ENCODE measurements around the gene SLC38A5.
"Not testable (repeated sequence)": the region's sequence is repeated elsewhere in the genome, so short reads cannot be mapped to it uniquely, and the experiment has no call there.

Gene SLC38A5

DNA sequence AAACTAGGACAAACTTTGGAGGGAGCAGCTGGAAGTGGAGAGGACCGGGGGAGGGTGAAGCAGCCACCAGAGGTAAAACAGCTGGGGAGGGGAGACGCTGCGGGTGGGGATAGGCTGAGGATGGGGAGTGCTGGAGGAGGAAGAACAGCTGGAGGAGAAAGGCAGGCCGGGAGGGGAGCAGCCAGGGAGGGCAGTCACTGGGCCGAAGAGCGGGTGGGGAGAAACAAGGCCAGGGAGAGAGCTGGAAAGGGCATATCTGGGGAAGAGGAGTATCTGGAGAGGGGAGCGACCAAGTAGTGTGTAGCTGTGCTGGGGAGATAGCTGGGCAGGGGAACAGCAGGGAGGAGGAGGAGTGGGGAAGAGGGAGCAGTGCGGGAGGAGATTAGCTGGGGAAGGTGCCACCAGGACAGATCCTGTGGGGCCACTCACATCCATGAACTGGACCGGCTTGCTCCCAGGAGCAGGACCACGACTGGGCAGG lies 2.7 kb downstream of the SLC38A5 start:
- DNase-seq: no peak

GRCh38 chrX:48466696-48467095 lies 3.4 kb downstream of the SLC38A5 start:
- no peak for DNase-seq

DNA sequence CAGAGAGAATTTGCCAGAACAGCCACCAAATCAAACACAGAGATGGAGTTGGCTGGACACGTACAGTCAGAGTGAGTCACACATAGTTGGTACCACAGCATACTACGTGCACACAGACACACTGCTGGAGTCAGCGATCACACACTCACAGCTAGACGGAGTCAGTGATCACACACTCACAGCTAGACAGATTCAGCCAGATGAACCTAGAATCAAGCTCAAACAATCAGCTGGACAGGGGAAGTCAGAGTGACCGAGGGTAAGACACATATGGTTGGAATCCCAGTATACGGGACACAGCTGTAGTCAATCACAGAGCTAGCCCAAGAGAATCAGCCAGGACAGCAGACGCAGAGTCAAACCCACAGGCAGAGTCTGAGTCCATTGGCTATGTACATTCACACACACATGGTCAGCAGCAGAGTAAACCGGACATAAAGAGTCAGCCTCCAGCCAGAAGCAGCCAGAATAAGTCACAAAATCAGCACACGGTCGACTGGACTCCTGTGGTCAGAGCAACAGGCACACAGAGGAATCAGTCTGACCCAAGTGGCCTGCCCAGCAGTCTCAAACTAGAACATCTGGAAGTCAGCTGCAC lies 4.6 kb downstream of the SLC38A5 start:
- no peak for DNase-seq

GRCh38 chrX:48461830-48462229 lies 8.2 kb downstream of the SLC38A5 start:
- DNase-seq: no peak

GRCh38 chrX:48460606-48461005 lies 9.5 kb downstream of the SLC38A5 start:
- DNase-seq: no peak

- DNase-seq: no peak
Observed at GRCh38 chrX:48460031-48460430, 10.0 kb downstream of the SLC38A5 start.

GRCh38 chrX:48459483-48459882 lies 10.6 kb downstream of the SLC38A5 start:
- DNase-seq: no peak

DNA sequence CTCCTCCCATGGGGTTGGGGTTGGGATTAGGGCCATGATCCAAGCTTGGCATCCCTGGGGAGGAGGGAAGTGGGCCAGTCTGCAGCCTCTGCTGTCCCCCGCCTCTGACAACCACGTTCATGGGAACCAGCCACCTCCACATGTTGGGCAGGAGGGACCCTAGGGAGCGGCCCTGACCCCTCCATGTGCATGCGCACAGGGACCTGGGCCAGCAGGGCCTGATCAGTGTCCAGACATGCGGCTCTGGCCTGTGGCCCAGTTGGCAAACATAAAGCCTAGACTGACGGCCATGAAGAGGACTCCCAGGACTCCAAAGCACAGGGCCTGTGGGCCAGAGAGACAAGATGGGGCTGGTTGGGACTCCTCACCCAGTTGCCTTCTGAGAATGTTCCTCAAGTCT lies 11.3 kb downstream of the SLC38A5 start:
- no peak for DNase-seq

GRCh38 chrX:48456628-48457331 lies 13.3 kb downstream of the SLC38A5 start:
- DNase-seq: no peak

DNA sequence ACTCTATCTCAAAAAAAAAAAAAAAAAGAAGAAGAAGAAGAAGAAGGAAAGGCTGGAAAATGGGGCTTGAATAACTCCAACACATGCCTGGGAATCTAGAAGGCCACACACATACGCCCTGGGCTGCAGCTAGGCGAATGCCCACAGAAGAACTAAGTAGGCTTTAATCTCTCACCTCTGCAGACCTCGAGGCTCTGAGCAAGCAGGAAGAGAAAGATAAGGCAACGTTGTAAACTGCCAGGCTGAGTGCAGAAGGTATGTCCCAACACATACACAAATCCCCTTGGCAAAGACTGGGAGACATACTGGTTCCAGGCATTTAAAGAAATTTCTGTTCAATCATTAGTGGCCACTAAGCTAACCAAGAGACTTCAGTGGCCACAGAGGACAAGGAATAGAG lies 18.4 kb downstream of the SLC38A5 start:
- no peak for DNase-seq

GRCh38 chrX:48450076-48450475 lies 20.0 kb downstream of the SLC38A5 start:
- no peak for DNase-seq

DNA sequence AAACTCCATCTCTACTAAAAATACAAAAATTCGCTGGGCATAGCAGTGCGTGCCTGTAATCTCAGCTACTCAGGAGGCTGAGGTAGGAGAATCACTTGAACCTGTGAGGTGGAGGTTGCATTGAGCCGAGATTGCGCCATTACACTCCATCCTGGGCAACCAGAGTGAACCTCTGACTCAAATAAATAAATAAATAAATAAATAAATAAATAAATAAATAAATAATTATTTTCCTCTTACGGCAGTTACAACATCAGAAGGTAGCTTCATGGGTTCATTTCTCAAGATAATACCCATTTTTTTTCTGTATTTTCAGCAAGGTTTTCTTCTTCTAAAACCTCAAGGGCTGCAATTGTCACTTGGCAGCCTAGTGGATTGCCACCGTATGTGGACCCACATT lies 22.9 kb downstream of the SLC38A5 start:
- DNase-seq: not testable (repeated sequence)

GRCh38 chrX:48433713-48434112 lies 36.3 kb downstream of the SLC38A5 start:
- not testable (repeated sequence) for DNase-seq

GRCh38 chrX:48430166-48430565 lies 39.9 kb downstream of the SLC38A5 start:
- not testable (repeated sequence) for DNase-seq

DNA sequence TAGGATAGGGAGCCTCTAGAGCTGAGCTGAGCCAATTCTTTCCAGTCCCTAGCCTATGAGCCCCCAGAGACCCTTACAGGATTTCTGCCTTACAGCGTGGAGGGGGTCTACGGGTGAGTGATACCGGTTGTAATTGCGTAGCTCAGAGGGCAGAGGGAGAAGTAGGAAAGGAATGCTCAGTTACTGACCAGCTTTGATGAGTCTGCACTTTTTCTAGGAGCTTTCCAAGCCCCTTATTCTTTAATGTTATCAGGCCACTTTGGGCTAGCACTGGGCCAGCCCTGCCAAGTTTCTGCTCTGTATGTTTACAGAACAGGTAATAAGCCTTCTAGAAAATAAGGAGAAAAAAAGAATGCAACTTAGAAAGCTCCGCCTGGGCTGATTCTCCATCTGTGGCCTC lies 40.5 kb downstream of the SLC38A5 start:
- DNase-seq: not testable (repeated sequence)

DNA sequence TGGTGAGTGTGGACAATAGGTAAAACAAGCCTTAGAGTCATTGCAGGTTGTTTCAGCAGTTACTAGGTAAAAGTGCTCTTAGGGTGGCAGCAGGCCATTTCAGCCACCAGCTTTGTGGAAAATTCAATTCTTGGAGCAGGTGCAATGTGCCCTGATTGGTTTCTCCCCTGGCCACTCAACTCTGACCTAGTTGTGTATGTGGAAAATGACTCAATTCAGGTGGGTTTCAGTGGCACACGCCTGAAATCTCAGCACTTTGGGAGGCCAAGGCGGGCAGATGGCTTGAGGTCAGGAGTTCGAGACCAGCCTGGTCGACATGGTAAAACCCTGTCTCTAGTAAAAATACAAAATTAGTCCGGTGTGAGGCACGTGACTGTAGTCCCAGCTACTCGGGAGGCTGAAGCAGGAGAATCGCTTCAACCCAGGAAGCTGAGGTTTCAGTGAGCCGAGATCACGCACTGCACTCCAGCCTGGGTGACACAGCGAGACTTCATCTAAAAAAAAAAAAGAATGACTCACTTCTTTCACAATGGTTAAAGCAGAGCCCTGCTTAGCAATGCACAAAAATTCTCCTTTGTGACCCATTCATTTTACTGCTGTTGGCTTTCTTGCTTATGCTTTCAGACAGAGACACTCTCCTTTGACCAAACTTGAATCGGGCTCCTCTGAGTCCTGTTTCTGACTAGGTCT lies 42.9 kb downstream of the SLC38A5 start:
- DNase-seq: not testable (repeated sequence)

GRCh38 chrX:48411860-48412259 lies 58.2 kb downstream of the SLC38A5 start, which contains the start of gene SSX4B:
TSS of gene SSX4B (minus strand) at chrX:48411960. CDS start at chrX:48411372, 588 bp downstream.
- DNase-seq: not testable (repeated sequence)
